ENCODE measurements around the gene PCDHGA1. TPM values are rescaled to one million over a fixed set of nuclear protein-coding genes. Genes with fewer than 3 reads are reported as not detected.
"Not testable (repeated sequence)": the region's sequence is repeated elsewhere in the genome, so short reads cannot be mapped to it uniquely, and the experiment has no call there.

Gene PCDHGA1
- total RNA-seq, 1 donor from 2014 or later: 3.0 TPM

GRCh38 chr5:141373673-141374317 lies 43.5 kb downstream of the PCDHGA1 start, which contains the start of gene PCDHGA6:
Gene PCDHGA6 (plus strand): TSS chr5:141373891. CDS start chr5:141374084, 193 bp downstream.
- ATAC-seq (no peak), DNase-seq (no peak)
- intact Hi-C loops (cut with micrococcal nuclease): no loop called here

DNA sequence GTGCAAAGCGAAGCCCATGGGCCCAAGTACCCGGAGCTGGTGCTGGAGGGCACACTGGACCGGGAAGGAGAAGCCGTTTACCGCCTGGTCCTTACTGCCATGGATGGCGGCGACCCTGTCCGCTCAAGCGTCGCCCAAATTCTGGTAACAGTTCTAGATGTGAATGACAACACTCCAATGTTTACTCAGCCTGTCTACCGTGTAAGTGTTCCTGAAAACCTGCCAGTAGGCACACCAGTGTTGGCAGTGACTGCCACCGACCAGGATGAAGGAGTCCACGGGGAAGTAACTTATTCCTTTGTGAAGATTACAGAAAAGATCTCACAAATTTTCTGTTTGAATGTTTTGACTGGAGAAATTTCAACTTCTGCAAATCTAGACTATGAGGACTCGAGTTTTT lies 44.3 kb downstream of the PCDHGA1 start:
- peak; percentile 35 for DNase-seq
- ATAC-seq: peak; percentile 62
- intact Hi-C loops (cut with micrococcal nuclease): no loop called here

DNA sequence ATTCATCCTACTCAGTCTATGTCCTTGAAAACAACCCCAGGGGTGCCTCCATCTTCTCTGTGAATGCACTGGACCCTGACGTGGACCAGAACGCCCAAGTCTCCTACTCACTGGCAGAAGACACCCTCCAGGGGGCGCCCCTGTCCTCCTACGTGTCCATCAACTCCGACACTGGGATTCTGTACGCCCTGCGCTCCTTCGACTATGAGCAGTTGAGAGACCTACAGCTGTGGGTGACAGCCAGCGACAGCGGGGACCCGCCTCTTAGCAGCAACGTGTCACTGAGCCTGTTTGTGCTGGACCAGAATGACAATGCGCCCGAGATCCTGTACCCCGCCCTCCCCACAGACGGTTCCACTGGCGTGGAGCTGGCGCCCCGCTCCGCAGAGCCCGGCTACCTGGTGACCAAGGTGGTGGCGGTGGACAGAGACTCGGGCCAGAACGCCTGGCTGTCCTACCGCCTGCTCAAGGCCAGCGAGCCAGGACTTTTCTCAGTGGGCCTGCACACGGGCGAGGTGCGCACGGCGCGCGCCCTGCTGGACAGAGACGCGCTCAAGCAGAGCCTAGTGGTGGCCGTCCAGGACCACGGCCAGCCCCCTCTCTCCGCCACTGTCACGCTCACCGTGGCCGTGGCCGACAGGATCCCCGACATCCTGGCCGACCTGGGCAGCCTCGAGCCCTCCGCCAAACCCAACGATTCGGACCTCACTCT lies 45.3 kb downstream of the PCDHGA1 start:
- intact Hi-C loops (cut with micrococcal nuclease); ATAC-seq; DNase-seq: not testable (repeated sequence)

GRCh38 chr5:141382469-141383294 lies 52.4 kb downstream of the PCDHGA1 start, which contains the start of gene PCDHGA7:
Gene PCDHGA7 (plus strand): TSS chr5:141382742. CDS start chr5:141382900, 158 bp downstream.
- DNase-seq (no peak), ATAC-seq (peak; percentile 39)
- intact Hi-C loops (cut with micrococcal nuclease): no loop called here

GRCh38 chr5:141383345-141383744 lies 53.0 kb downstream of the PCDHGA1 start:
- intact Hi-C loops (cut with micrococcal nuclease): no loop called here
- ATAC-seq: no peak
- no peak for DNase-seq

DNA sequence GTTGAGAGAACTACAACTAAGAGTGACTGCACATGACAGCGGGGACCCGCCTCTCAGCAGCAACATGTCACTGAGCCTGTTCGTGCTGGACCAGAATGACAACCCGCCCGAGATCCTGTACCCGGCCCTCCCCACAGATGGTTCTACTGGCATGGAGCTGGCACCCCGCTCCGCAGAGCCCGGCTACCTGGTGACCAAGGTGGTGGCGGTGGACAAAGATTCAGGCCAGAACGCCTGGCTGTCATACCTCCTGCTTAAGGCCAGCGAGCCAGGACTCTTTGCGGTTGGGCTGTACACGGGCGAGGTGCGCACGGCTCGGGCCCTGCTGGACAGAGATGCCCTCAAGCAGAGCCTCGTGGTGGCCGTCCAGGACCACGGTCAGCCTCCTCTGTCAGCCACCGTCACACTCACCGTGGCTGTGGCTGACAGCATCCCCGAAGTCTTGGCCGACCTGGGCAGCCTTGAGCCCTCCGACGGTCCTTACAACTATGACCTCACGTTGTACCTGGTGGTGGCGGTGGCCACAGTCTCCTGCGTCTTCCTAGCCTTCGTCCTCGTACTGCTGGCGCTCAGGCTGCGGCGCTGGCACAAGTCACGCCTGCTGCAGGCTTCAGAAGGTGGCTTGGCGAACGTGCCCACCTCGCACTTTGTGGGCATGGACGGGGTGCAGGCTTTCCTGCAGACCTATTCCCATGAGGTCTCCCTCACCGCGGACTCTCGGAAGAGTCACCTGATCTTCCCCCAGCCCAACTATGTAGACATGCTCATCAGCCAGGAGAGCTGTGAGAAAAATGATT lies 54.4 kb downstream of the PCDHGA1 start:
- ATAC-seq (no peak), DNase-seq (no peak)
- intact Hi-C loops (cut with micrococcal nuclease): no loop called here

- peak; percentile 92 for ATAC-seq
- peak; percentile 67 for DNase-seq
- intact Hi-C loops (cut with micrococcal nuclease): not testable (repeated sequence)
Measured at GRCh38 chr5:141387557-141388311, 57.4 kb downstream of the PCDHGA1 start, which contains the start of gene PCDHGB4. Gene PCDHGB4 (plus strand): TSS chr5:141387698. CDS start chr5:141387885, 187 bp downstream.

- DNase-seq (no peak), ATAC-seq (no peak)
- intact Hi-C loops (cut with micrococcal nuclease): no loop called here
Measured at GRCh38 chr5:141388661-141389060, 58.3 kb downstream of the PCDHGA1 start.

DNA sequence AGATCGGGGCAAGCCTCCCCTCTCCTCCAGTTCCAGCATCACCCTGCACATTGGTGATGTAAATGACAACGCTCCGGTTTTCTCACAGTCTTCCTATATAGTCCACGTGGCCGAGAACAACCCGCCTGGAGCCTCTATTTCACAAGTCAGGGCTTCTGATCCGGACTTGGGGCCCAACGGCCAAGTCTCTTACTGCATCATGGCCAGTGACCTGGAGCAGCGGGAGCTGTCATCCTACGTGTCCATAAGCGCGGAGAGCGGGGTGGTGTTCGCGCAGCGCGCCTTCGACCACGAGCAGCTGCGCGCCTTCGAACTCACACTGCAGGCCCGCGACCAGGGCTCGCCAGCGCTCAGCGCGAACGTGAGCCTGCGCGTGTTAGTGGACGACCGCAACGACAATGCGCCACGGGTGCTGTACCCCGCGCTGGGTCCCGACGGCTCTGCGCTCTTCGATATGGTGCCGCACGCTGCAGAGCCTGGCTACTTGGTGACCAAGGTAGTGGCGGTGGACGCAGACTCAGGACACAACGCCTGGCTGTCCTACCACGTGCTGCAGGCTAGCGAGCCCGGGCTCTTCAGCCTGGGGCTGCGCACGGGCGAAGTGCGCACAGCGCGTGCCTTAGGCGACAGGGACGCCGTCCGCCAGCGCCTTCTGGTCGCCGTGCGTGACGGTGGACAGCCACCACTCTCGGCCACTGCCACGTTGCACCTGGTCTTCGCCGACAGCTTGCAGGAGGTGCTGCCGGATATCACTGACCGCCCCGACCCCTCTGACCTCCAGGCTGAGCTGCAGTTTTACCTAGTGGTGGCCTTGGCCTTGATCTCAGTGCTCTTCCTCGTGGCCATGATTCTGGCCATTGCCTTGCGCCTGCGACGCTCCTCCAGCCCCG lies 59.1 kb downstream of the PCDHGA1 start:
- DNase-seq (no peak), ATAC-seq (no peak)
- intact Hi-C loops (cut with micrococcal nuclease): no loop called here

DNA sequence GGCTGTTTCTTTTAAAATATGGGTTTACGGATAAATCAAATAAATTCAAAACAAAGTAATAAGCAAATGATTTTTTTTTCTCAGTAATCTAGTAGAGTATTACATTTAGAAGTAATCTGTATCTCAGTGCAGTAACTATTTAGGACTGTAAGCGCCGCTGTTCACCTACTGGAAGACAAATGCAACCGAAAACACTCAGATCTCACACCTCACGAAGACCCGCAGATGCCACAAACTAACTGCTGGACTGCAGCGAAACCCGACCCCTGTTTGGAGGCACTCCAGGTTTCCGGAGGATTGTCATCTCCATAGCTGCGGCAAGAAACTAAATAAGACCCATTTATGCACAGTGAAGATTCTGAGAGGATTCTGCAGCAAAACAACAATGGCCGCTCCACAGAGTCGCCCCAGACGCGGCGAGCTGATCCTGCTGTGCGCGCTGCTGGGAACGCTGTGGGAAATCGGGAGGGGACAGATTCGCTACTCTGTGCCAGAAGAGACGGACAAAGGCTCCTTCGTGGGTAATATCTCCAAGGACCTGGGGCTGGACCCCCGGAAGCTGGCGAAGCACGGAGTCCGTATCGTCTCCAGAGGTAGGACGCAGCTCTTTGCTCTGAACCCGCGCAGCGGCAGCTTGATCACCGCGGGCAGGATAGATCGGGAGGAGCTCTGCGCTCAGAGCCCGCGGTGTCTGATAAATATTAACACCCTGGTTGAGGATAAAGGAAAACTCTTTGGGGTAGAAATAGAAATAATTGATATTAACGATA lies 62.3 kb downstream of the PCDHGA1 start, which contains the start of gene PCDHGA8:
Gene PCDHGA8, plus strand, starts transcription at position 205 of the 770 bp plus-strand sequence. Its CDS starts 181 bp downstream, at position 386.
- DNase-seq: no peak
- no peak for ATAC-seq
- intact Hi-C loops (cut with micrococcal nuclease): no loop called here

GRCh38 chr5:141393267-141393666 lies 63.0 kb downstream of the PCDHGA1 start:
- intact Hi-C loops (cut with micrococcal nuclease): no loop called here
- ATAC-seq: no peak
- no peak for DNase-seq

GRCh38 chr5:141394401-141395187 lies 64.3 kb downstream of the PCDHGA1 start:
- intact Hi-C loops (cut with micrococcal nuclease); DNase-seq: not testable (repeated sequence)

GRCh38 chr5:141397756-141398551 lies 67.6 kb downstream of the PCDHGA1 start, which contains the start of gene PCDHGB5:
Gene PCDHGB5 (plus strand): TSS chr5:141397947. CDS start chr5:141398128, 181 bp downstream.
- intact Hi-C loops (cut with micrococcal nuclease): not testable (repeated sequence)
- ATAC-seq (peak; percentile 96), DNase-seq (peak; percentile 68)

More at GRCh38 chr5:141394401-141395187, 64.3 kb downstream of the PCDHGA1 start:
- ATAC-seq: not testable (repeated sequence)

GRCh38 chr5:141398608-141399007 lies 68.3 kb downstream of the PCDHGA1 start:
- intact Hi-C loops (cut with micrococcal nuclease): no loop called here
- no peak for DNase-seq
- peak; percentile 43 for ATAC-seq

All from left ventricle myocardium superior (tissue), 1 donor.